ENCODE measurements around the gene SETD1B.

The SETD1B gene

DNA sequence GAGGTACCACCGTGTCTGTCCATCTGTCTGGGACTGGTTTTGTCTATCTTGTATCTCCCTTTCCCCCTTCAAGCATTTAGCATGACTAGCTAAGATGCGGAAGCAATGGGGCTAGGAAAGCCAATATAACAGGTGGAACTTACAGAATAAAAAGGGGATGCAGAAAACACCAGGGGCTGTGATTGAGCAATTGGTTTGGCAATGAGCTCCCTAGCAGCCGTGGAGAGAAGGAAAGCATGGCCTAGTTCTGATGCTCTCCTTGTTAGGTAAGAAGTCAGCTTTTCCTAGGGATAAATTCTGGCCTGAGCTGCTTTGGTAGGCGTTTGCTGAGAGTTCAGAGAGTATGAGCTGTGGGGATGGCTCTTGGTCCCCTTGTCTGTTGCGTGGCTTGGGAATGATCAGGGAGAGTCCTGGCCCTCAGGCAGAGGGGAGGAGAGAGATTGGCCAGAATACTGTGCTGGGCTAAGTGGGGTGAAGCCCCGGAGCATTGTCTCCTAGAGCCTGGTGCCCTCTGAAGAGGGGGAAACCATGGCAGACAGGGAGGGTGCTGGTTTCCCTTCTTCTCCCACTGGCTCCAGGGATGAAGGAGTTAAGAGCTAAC is 7.1 kb downstream of the SETD1B start:
- H3K4me1 ChIP-seq (ENCODE audit: control insufficient read depth, insufficient read depth, low read length, unreplicated experiment): peaks cover 31% of the 10 kb centered on the region
- peak overlapping the region; percentile 75 for H3K4me3 ChIP-seq (ENCODE audit: low read depth, low read length)
- no peak overlapping the region for H2AFZ ChIP-seq (ENCODE audit: low read length, unreplicated experiment)
- no peaks in the 10 kb centered on the region for H3K27me3 ChIP-seq (ENCODE audit: insufficient read depth, low read length)
- peaks cover 12% of the 10 kb centered on the region; the same call in 1 of the 2 replicates for H3K36me3 ChIP-seq (ENCODE audit: insufficient read depth, low read length)
- H3K27ac ChIP-seq (ENCODE audit: low read depth, low read length): no peak overlapping the region
- peaks cover 75% of the 10 kb centered on the region for H3K79me2 ChIP-seq (ENCODE audit: control insufficient read depth, insufficient read depth, low read length, unreplicated experiment)

DNA sequence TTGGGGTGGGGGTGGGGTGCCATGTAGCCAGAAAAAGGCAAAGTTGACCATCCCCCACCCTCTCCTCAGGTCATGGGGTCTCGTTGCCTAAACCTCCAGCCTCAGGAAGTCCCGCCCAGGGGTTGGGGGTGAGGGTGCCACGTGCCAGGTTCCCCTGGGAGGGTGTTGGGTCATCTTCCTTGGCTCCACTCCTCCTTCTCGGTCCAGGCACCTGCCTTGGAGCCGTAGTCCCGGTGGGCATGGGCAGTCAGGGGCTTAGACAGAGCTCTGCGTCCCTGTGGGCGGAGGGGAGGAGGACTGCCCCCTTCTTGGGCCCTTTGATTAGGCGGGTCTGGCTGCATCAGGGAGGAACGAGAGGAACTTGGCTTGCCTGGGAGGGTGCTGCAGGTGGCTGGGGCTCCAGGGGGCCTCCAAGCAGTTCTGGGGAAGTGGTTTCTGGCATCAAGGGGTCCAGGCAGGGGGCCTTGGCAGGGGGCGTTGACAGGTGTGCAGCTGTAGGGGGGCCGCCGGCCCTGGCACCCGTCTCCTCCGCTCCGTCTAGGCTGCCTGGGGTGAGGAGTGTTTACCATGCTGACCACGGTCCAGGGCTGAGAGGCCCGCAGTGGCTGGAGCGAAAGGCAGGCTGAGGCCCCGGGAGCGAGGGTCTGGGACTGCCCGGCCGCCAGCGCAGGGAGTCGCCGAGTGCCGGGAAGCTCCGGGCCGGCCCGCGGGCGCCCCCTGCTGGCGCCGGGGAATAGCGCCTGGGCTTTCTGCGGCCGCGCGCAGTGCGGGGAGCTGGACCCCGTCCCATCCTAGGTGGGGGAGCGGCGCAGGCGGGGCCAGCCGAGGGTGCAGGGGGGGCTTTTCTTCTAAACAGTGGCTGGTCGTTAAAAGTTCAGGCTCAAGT is 7.9 kb downstream of the SETD1B start:
- peaks cover 30% of the 10 kb centered on the region for H3K4me1 ChIP-seq (ENCODE audit: control insufficient read depth, insufficient read depth, low read length, unreplicated experiment)
- peaks cover 67% of the 10 kb centered on the region for H3K79me2 ChIP-seq (ENCODE audit: control insufficient read depth, insufficient read depth, low read length, unreplicated experiment)
- no peak overlapping the region for H3K27ac ChIP-seq (ENCODE audit: low read depth, low read length)
- no peaks in the 10 kb centered on the region for H3K27me3 ChIP-seq (ENCODE audit: insufficient read depth, low read length)
- no peak overlapping the region for H2AFZ ChIP-seq (ENCODE audit: low read length, unreplicated experiment)
- H3K4me3 ChIP-seq (ENCODE audit: low read depth, low read length): peak overlapping the region; percentile 75
- H3K36me3 ChIP-seq (ENCODE audit: insufficient read depth, low read length): peaks cover 12% of the 10 kb centered on the region

GRCh38 chr12:121812320-121812871 is 8.6 kb downstream of the SETD1B start:
- no peaks in the 10 kb centered on the region for H3K27me3 ChIP-seq (ENCODE audit: insufficient read depth, low read length)
- H3K4me1 ChIP-seq (ENCODE audit: control insufficient read depth, insufficient read depth, low read length, unreplicated experiment): peaks cover 26% of the 10 kb centered on the region
- no peak overlapping the region for H3K27ac ChIP-seq (ENCODE audit: low read depth, low read length)
- H3K79me2 ChIP-seq (ENCODE audit: control insufficient read depth, insufficient read depth, low read length, unreplicated experiment): peaks cover 62% of the 10 kb centered on the region
- H3K4me3 ChIP-seq (ENCODE audit: low read depth, low read length): peak overlapping the region; percentile 75
- no peak overlapping the region for H2AFZ ChIP-seq (ENCODE audit: low read length, unreplicated experiment)
- peaks cover 16% of the 10 kb centered on the region for H3K36me3 ChIP-seq (ENCODE audit: insufficient read depth, low read length)

DNA sequence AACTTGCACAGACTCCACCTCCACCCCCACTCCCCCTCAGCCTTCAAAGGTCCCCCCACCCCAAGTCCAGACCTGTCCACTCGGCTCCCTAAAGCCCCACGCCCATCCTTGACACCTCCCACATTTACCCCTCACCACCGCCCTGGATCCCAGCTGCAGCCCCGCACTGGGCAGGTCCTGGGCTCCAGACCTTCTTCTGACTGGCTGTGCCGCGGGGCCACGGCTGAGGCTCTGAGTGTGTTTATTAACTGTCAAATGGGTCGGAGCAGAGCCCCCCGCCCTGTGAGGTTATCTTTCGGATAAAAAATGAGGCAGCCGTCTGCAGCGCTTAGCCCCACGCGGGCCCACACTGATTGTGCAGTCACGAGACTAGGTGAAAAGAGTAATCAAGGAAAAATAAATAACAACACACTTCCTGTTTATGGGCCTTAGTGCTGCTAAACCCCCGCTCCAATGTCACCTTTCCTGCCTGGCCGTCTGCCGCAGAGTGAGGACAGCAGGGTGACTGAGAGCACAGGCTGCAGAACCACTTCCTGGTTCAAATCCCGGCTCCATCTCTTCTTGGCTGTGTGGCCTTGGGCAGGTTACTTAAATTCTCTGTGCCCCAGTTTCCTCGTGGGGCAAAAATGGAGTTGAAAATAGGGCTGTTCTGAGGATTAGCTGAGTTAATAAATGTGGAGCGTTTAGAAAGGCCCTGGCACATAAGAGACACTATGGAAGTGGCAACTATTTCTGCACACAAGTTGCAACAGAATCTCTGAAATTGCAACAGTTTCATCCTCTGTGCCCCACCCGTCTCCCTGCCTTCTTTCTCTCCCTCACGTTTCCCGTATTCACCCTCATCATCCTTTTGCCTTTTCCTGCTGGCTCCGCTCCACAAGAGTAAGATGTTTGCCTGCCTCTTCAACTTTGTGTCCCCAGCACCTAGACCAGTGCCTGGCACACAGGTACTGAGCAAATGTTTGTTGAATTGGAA is 9.4 kb downstream of the SETD1B start:
- Histone ChIP-seq H3K27me3 (ENCODE audit: insufficient read depth, low read length) (no peaks in the 10 kb centered on the region), H3K4me1 (ENCODE audit: control insufficient read depth, insufficient read depth, low read length, unreplicated experiment) (peaks cover 26% of the 10 kb centered on the region), H3K36me3 (ENCODE audit: insufficient read depth, low read length) (peaks cover 18% of the 10 kb centered on the region), H3K4me3 (ENCODE audit: low read depth, low read length) (peak overlapping the region; percentile 75), H3K79me2 (ENCODE audit: control insufficient read depth, insufficient read depth, low read length, unreplicated experiment) (peaks cover 55% of the 10 kb centered on the region), H2AFZ (ENCODE audit: low read length, unreplicated experiment) (no peak overlapping the region), H3K27ac (ENCODE audit: low read depth, low read length) (no peak overlapping the region)

DNA sequence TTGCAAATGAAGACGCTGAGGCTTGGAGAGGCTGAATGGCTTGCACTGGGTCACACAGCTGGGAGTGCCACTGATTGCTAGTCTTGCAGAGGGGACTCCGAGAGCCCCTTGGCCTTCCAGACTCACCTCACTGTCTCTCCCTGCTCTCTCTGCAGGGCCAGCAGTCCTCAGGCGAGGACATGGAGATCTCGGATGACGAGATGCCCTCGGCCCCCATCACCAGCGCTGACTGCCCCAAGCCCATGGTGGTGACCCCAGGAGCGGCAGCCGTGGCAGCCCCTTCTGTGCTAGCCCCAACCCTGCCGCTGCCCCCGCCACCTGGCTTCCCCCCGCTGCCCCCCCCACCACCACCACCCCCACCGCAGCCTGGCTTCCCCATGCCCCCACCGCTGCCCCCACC is 10.1 kb downstream of the SETD1B start:
- Histone ChIP-seq H3K4me3 (ENCODE audit: low read depth, low read length) (no peak overlapping the region), H3K27ac (ENCODE audit: low read depth, low read length) (no peak overlapping the region), H3K4me1 (ENCODE audit: control insufficient read depth, insufficient read depth, low read length, unreplicated experiment) (peaks cover 26% of the 10 kb centered on the region), H3K27me3 (ENCODE audit: insufficient read depth, low read length) (no peaks in the 10 kb centered on the region), H3K79me2 (ENCODE audit: control insufficient read depth, insufficient read depth, low read length, unreplicated experiment) (peaks cover 51% of the 10 kb centered on the region), H2AFZ (ENCODE audit: low read length, unreplicated experiment) (no peak overlapping the region), H3K36me3 (ENCODE audit: insufficient read depth, low read length) (peaks cover 18% of the 10 kb centered on the region)

GRCh38 chr12:121814429-121815119 is 10.8 kb downstream of the SETD1B start:
- H3K27ac ChIP-seq (ENCODE audit: low read depth, low read length): no peak overlapping the region
- H3K4me3 ChIP-seq (ENCODE audit: low read depth, low read length): no peak overlapping the region
- H3K4me1 ChIP-seq (ENCODE audit: control insufficient read depth, insufficient read depth, low read length, unreplicated experiment): peaks cover 26% of the 10 kb centered on the region
- peaks cover 18% of the 10 kb centered on the region for H3K36me3 ChIP-seq (ENCODE audit: insufficient read depth, low read length)
- H2AFZ ChIP-seq (ENCODE audit: low read length, unreplicated experiment): no peak overlapping the region
- peaks cover 45% of the 10 kb centered on the region for H3K79me2 ChIP-seq (ENCODE audit: control insufficient read depth, insufficient read depth, low read length, unreplicated experiment)
- H3K27me3 ChIP-seq (ENCODE audit: insufficient read depth, low read length): no peaks in the 10 kb centered on the region

GRCh38 chr12:121815263-121815662 is 11.5 kb downstream of the SETD1B start:
- no peak overlapping the region for H2AFZ ChIP-seq (ENCODE audit: low read length, unreplicated experiment)
- H3K36me3 ChIP-seq (ENCODE audit: insufficient read depth, low read length): peaks cover 23% of the 10 kb centered on the region
- peaks cover 39% of the 10 kb centered on the region for H3K79me2 ChIP-seq (ENCODE audit: control insufficient read depth, insufficient read depth, low read length, unreplicated experiment)
- no peak overlapping the region for H3K4me3 ChIP-seq (ENCODE audit: low read depth, low read length)
- no peak overlapping the region for H3K27ac ChIP-seq (ENCODE audit: low read depth, low read length)
- peaks cover 26% of the 10 kb centered on the region for H3K4me1 ChIP-seq (ENCODE audit: control insufficient read depth, insufficient read depth, low read length, unreplicated experiment)
- H3K27me3 ChIP-seq (ENCODE audit: insufficient read depth, low read length): no peaks in the 10 kb centered on the region

- Histone ChIP-seq H3K4me1 (ENCODE audit: control insufficient read depth, insufficient read depth, low read length, unreplicated experiment) (peaks cover 13% of the 10 kb centered on the region), H3K27me3 (ENCODE audit: insufficient read depth, low read length) (no peaks in the 10 kb centered on the region), H3K79me2 (ENCODE audit: control insufficient read depth, insufficient read depth, low read length, unreplicated experiment) (peaks cover 24% of the 10 kb centered on the region), H3K4me3 (ENCODE audit: low read depth, low read length) (no peak overlapping the region), H3K27ac (ENCODE audit: low read depth, low read length) (no peak overlapping the region), H2AFZ (ENCODE audit: low read length, unreplicated experiment) (no peak overlapping the region), H3K36me3 (ENCODE audit: insufficient read depth, low read length) (peaks cover 18% of the 10 kb centered on the region)
These were observed 13.3 kb downstream of the SETD1B start for GRCh38 chr12:121816925-121817647.

DNA sequence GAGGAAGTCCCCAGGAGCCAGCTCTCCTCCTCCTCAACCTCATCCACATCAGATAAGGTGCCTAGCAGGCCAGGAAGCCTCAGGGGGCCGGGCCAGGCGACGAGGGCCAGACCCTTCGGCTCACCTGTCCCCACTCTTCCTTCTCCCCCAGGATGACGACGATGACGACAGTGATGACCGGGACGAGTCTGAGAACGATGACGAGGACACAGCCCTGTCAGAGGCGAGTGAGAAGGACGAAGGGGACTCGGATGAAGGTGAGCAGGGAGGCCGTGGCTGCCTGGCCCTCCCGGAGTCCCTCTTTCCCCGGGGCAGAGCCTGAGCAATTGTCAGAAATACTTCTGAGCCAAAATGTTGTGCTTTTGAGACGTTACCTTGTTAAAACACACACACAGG is 13.8 kb downstream of the SETD1B start:
- H2AFZ ChIP-seq (ENCODE audit: low read length, unreplicated experiment): no peak overlapping the region
- H3K27me3 ChIP-seq (ENCODE audit: insufficient read depth, low read length): no peaks in the 10 kb centered on the region
- peaks cover 18% of the 10 kb centered on the region for H3K79me2 ChIP-seq (ENCODE audit: control insufficient read depth, insufficient read depth, low read length, unreplicated experiment)
- H3K36me3 ChIP-seq (ENCODE audit: insufficient read depth, low read length): peaks cover 18% of the 10 kb centered on the region
- no peak overlapping the region for H3K4me3 ChIP-seq (ENCODE audit: low read depth, low read length)
- H3K27ac ChIP-seq (ENCODE audit: low read depth, low read length): no peak overlapping the region
- peaks cover 11% of the 10 kb centered on the region for H3K4me1 ChIP-seq (ENCODE audit: control insufficient read depth, insufficient read depth, low read length, unreplicated experiment)
